LNCaP clone FGC (cell line): ENCODE data around the gene HDAC4.
"Not testable (repeated sequence)": the region's sequence is repeated elsewhere in the genome, so short reads cannot be mapped to it uniquely, and the experiment has no call there.

Source experiments
- DNase-seq: peaks from one replicate; pipeline ENCODE4 v3.0.0-alpha.2; 2011; ENCODE audit warnings: low read depth
- H3K4me3 ChIP-seq: 2 replicates; pipeline ENCODE4 v1.5.1; 2011; ENCODE audit warnings: mild to moderate bottlenecking, low read depth, low read length, control low read depth
- CTCF ChIP-seq: IDR thresholded peaks from 2 replicates; pipeline ENCODE4 v1.5.1; 2012; ENCODE audit warnings: mild to moderate bottlenecking; ENCODE audit not compliant: control insufficient read depth, insufficient read depth; ENCODE audit errors: extremely low read depth

Gene HDAC4

GRCh38 chr2:239040152-239040761 lies 360.6 kb downstream of the HDAC4 start:
- no peak overlapping the region for H3K4me3 ChIP-seq
- TF ChIP-seq CTCF: no peak
- DNase-seq: no peak

GRCh38 chr2:239039479-239039861 lies 361.4 kb downstream of the HDAC4 start:
- TF ChIP-seq CTCF: no peak
- DNase-seq: no peak
- H3K4me3 ChIP-seq: no peak overlapping the region

GRCh38 chr2:239038773-239039478 lies 361.9 kb downstream of the HDAC4 start:
- no peak overlapping the region for H3K4me3 ChIP-seq

GRCh38 chr2:239038284-239038683 lies 362.5 kb downstream of the HDAC4 start:
- H3K4me3 ChIP-seq, DNase-seq: not testable (repeated sequence)

More at GRCh38 chr2:239038773-239039478, 361.9 kb downstream of the HDAC4 start:
- no peak for DNase-seq
- no peak for TF ChIP-seq CTCF

- no peak for TF ChIP-seq CTCF
- DNase-seq: no peak
- H3K4me3 ChIP-seq: no peak overlapping the region
These were observed 363.3 kb downstream of the HDAC4 start for GRCh38 chr2:239037559-239037910.

- DNase-seq: no peak
- no peak overlapping the region for H3K4me3 ChIP-seq
- no peak for TF ChIP-seq CTCF
These were observed 363.8 kb downstream of the HDAC4 start for GRCh38 chr2:239036819-239037558.

GRCh38 chr2:239035997-239036731 lies 364.7 kb downstream of the HDAC4 start:
- DNase-seq: no peak
- TF ChIP-seq CTCF: no peak
- no peak overlapping the region for H3K4me3 ChIP-seq
